COLO829 (cell line): ENCODE data around the gene MX1.
"Not testable (repeated sequence)": the region's sequence is repeated elsewhere in the genome, so short reads cannot be mapped to it uniquely, and the experiment has no call there.

Experiments
- DNase-seq: peaks from one replicate; pipeline ENCODE4 v3.0.0; 2012; ENCODE audit warnings: low spot score

Gene MX1

DNA sequence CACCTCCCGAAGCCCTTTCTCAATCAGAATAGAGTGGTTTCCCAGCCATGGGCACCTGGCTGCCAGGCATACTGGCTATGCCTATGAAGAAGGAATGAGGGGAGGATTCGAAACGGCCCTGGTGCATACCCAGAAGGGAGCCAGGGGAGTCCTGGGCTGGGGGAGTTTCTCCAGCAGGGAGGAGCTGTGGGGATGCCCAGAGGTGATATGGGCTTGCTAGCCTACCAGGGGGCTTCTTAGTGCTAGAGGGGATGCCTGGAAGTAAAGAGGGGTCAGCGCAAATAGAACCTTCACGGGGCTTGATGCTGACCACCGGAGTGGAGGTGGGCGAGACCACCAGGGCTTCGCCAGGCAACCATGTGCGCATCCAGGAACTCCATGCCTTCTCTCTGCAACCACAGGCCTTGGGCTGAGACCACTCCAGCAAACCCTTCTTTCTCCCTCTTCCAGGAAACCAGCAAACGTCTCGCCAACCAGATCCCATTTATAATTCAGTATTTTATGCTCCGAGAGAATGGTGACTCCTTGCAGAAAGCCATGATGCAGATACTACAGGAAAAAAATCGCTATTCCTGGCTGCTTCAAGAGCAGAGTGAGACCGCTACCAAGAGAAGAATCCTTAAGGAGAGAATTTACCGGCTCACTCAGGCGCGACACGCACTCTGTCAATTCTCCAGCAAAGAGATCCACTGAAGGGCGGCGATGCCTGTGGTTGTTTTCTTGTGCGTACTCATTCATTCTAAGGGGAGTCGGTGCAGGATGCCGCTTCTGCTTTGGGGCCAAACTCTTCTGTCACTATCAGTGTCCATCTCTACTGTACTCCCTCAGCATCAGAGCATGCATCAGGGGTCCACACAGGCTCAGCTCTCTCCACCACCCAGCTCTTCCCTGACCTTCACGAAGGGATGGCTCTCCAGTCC is 18.2 kb upstream of the MX1 start:
- DNase-seq = no peak

DNA sequence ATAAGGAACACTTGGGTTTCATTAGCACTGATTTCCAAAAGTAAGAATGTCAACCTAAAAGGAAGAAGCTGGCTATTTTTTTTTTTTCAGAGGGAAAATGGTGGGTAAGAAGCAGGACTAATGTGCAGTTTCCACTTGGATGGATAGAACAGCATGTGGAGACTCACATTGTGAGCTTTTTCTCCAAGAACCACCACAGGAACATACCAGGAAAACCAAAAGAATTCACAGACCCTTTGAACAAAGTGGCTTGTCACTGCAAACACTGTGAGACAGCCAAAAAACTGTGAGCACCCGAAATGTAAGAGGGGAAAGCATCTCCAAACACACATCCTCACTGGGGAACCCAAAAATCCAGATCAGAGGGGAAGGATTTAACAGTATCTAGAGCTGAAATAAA is 15.7 kb upstream of the MX1 start:
- DNase-seq = no peak

DNA sequence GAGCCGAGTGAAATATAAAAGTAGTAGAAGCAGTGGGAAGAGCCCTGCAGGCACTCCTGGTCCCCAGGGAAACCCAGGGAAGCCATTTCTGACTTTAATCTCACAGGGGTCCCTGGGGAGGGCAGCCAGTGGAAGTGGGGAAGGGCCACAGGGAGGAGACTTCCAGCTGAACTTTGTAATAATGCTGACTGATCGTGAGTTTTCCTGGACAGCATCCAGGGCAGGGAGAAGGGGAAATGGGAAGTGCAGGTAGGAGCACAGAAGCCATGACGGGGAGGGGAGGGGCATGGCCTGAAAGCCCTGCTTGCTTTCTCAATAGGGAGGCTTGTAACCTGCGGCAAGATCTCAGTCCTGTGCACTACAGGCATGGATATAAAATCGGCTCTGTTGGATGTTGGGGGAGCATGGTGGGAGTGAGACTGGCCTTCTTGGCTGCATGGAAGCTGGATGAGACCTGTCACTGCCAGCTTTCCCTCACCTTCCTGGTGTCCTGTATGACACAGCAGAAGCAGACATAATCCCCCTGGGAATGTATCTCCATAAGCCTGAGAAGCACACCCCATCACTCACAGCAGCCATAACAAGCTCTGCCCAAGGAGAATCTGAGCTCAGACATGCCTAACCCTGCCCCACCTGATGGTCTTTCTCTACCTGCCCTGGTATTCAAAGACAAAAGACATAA is 15.1 kb upstream of the MX1 start:
- DNase-seq = no peak

DNA sequence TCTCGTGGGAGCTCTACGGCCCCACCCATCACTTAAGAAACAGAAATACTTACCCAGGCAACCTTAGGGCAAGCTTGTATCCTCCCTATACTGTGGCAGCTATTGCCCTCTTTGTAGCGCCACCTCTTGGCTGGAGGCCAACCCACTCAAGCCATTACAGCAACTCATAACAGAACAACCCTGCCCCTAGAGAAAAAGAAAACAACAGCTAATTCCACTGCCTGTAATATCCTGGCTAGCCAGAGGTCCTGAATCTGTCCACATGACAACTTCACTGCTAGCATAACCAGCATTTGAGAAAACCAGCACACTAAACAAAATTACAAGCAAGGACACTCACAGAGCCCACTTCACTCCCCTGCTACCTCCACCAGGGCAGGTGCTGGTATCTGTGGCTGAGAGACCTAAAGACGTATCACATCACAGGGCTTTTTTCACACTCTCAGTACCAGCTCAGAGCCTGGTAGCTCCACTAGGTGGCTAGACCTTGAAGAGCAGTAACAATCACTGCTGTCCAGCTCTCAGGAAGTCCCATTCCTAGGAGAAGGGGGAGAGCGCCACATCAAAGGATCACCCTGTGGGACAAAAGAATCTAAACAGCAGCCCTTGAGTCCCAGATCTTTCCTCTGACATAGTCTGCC is 14.5 kb upstream of the MX1 start:
- no peak for DNase-seq

DNA sequence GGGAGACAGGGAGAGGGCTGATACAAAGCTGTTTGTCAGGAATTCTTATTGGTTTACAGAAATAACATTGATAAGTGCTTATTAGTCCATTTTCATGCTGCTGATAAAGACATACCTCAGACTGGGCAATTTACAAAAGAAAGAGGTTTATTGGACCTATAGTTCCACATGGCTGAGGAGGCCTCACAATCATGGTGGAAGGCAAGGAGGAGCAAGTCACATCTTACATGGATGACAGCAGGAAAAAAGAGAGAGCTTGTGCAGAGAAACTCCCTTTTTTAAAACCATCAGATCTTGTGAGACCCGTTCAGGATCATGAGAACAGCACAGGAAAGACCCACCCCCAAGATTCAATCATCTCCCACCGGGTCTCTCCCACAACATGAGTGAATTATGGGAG is 8.5 kb upstream of the MX1 start:
- DNase-seq = not testable (repeated sequence)

DNA sequence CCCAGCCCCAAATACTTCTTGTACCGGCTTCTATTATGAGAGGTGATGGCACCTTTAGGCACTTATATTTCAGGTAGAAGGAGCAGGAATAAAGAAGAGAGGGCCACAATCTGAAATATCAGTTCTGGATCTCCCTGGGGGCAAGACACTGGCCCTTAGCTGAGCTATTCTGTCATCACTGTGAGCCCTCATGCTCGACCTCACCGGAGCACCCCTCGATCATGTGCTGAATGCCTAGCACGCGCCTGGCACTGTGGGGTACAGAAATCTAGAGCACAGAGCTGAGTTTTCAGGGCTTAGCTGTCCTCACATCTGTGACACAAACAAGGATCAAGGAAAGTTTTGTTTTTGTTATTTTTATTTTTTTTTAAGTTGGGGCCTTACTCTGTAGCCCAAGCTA is 7.6 kb upstream of the MX1 start:
- DNase-seq = no peak

DNA sequence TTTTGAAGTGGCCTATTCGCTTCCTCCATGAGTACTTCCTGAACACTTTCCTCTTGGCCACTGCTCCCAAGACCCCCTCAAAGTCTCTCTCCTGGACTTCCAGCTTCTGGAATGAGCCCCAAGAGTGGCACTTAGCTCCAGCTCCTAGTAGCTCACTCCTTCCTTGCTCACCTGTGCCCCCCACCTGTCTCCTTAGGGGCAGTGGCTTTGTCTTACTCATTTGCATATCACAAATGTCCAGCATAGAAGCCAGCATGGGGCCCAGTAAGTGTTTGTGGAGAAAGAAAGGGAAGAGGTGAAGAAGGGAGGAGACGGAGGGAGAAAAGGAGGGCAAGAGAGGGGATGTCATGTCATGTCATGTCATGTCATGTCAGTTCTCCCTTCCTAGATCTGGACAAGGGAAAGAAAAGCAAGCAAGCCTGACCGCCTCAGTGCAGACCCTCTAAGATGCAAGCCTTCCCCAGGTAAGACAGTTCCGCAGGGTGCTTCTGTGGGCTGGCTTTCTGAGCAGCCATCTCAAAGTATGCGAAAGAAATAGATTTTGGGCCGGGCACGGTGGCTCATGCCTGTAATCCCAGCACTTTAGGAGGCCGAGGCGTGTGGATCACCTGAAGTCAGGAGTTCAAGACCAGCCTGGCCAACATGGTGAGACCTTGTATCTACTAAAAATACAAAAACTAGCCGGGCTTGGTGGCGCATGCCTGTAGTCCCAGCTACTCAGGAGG is 6.9 kb upstream of the MX1 start:
- no peak for DNase-seq

DNA sequence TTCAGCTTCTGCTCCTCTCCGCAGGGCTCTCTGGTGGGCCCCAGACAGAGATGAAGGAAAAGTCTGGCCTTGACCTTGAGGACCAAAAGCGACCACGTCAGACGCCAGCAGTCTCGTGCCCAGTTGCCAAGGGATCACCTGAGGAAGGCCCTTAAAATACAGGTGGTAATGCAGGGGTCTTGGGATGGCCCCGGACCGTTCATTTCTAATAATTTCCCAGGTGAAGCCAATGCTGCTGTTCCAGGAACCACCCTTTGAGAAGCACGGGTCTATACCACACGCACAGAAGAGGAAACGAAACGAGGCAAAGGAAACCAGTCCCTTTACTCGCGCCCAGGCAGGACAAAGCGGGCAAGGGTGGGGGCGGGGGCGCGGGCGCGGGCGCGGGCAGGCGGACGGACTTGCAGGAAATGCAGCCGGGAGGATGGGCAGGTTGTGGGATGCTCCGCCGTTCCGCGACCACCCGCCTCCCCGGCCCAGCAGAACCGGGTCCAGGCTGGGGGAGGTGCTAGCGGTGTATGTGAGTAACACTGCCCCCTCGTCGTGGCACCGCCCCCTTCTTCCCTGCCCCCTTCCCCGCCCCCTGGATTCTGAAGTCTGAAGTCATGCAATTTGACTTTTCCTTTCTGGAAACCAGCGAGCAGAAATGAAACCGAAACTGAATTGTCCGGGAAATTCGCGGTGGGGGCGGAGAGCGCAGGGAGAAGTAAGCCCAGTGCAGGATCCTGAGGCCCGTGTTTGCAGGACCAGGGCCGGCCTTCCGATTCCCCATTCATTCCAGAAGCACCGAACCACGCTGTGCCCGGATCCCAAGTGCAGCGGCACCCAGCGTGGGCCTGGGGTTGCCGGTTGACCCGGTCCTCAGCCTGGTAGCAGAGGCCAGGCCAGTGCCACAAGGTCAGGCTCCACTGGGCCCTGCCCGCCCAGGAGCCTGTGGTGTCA is 5.8 kb upstream of the MX1 start:
- DNase-seq = peak; percentile 84

DNA sequence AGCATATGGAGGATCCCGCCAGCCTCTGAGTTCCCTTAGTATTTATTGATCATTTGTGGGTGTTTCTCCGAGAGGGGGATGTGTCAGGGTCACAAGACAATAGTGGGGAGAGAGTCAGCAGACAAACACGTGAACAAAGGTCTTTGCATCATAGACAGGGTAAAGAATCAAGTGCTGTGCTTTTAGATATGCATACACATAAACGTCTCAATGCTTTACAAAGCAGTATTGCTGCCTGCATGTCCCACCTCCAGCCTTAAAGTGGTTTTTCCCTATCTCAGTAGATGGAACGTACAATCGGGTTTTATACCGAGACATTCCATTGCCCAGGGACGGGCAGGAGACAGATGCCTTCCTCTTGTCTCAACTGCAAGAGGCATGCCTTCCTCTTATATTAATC is 5.0 kb upstream of the MX1 start:
- not testable (repeated sequence) for DNase-seq

DNA sequence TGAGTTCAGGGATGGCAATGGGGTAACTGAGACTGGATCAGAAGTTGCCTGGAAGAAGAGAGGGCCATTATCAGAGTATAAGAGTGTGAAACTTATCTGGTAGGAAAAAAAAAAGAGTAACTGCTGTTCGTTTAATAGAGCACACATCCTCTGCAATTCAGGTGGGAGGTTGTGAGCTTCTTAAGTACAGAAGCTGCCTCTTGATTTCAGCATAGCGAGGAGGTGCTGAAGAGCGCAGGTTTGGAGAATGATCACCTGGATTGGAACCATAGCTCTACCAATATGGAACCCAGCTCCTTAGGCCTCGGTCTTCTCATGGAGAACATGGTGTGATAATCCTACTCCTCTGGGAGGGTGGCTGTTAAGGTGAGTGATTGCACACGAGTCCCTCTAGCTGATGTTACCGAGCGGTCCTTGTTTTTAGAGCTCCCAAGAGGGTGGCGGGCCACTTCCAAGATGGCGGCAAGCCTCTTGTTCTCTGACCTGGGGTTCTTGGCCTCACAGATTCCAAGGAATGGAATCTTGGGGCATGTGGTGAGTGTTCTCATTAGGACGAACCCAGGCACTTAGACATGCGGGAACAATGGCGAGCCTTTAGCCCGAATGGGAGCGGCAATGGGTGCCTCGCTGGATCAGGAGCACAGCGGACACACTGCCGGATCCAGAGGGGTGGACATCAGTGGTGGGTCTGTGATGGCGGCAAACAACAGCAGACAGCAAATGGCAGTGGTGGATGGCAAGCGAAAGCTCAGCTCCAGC is 3.3 kb upstream of the MX1 start:
- DNase-seq = no peak

DNA sequence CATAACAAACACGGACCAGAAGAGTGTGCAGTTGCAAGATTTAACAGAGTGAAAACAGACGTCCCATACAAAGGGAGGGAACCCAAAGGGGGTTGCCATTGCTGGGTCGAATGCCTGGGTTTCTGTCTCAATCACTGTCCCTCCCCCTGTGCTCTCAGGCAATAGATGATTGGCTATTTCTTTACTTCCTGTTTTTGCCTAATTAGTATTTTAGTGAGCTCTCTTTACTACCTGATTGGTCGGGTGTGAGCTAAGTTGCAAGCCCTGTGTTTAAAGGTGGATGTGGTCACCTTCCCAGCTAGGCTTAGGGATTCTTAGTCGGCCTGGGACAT is 2.8 kb upstream of the MX1 start:
- not testable (repeated sequence) for DNase-seq

DNA sequence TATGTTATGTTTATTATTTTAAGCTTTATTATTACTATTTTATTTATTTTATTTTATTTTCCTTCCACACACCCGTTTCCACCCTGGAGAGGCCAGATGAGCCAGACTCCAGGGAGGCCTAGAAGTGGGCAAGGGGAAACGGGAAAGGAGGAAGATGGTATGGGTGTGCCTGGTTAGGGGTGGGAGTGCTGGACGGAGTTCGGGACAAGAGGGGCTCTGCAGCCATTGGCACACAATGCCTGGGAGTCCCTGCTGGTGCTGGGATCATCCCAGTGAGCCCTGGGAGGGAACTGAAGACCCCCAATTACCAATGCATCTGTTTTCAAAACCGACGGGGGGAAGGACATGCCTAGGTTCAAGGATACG is 468 bp upstream of the MX1 start:
- no peak for DNase-seq

DNA sequence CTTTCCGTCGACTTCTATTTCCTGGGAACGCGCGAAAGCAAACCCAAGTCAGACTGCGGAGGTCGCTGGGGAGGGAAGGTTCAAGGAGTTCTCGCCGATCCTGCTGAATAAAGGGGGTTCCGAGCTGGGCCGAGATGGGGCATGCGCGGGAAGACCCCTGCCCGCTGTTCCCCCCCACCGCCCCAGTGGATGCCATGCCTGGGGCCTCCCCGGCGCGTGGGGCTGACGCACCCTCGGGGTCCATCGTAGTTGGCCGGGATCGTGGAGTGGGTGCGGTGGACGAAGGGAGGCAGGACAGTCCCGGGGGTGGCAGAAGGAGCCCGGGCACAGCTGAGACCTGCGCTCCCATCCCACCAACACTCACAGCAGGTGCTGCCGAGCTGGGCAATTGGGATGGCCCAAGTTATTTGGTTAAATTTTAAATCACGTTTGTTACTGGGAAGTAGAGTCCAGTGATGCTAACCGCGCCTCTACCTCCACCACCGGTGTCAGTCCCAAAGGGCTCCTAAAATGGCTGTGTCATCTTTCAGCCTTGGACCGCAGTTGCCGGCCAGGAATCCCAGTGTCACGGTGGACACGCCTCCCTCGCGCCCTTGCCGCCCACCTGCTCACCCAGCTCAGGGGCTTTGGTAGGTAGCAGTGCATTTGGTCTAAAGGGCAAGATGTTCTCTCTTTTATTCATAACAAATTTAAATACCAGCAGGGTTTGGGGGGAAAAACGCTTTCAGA is 801 bp downstream of the MX1 start:
- DNase-seq = no peak

DNA sequence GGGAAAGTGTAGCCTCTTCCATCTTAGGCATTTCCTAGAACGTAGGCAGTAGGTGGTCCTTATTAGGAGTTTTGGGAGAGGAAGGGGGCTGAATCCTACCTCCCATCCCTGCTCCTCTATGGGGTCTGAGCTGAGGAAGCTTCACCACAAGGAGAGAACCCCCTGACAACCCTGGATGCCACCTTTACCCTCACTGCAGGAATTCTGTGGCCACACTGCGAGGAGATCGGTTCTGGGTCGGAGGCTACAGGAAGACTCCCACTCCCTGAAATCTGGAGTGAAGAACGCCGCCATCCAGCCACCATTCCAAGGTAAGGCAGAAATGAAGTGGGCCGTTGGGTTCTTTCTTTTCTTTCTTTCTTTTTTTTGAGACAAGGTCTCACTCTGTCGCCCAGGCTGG is 1.5 kb downstream of the MX1 start:
- DNase-seq = no peak

DNA sequence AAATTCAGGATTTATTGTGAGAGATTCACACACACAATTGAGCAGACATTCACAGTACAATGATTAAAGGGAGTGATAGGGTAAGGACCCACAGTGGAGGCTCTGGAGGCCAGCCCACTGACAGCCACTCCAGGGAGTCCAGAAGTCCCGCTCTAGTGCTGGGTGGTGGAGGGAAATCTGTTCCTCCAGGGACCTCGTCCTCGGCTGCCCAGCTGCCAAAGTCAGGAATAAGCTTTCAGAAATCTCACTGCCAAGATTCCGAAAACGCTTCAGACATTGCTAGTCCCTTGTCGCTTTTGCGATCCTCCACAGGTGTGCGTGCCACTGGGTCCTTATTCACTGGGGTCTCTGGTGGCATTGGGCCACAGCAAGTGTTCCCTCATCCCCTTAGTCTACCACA is 2.3 kb downstream of the MX1 start:
- no peak for DNase-seq

DNA sequence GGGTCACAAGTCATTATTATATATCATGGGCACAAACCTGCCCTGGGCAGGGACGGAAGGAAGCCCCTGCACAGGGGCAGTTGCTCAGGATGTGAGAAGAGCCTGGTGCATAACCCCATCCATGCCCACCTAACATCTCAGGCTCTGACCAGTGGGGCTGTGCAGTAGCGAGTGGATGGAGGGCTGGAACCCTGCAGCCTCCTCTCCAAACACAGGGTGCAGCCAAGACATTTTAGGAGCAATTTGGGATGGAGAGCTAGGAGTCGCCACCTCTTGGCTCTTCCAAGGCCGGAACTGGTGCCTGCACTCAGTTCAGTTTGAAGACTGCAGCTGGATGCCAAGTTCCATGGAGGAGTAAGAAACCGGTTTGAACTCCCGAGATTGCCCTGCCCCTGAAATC is 2.8 kb downstream of the MX1 start:
- DNase-seq = no peak

DNA sequence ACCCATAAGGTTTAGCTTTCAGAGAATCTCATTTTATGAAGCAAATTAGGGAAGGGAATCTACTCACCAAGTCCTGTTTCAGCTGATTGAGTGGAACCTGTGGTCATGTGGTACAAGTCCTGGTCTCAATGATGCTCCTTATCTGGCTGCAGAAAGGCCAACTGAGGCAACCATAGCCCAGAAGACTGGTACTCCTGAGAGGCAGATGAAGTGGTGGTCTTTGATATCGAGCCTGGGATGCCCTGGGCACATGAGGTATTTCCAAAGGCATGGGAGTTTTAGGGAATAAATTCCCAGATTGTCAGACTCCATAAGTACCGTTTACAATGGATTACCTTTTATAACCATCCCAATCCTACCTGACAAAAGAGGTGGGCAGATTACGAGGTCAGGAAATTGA is 3.3 kb downstream of the MX1 start:
- no peak for DNase-seq

DNA sequence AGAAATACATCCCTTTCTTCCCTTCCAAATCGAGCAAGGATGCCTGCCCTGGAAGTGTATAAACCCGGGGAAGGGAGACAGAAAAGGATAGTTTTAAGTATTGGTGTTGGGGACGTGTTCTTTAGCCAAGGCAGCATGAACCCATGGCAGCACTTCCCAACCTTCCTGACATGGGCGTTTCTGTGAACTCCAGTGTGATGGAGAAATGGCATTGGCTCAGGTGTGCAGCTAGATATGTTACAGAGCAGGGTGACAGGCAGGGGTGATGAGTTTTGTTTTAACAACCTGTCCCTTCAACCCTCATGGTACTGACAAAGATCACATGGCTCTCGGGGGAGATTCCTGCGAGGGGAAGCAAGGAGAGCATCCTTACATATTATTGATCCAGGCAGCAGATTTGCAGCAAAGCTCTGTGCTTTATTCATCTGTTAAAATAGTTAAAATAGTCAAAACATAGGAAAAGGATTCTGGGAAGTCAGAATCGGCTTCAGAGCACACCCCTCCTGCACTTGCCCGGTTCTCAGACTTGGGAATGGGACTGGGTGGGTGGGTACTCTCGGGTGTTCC is 4.0 kb downstream of the MX1 start:
- DNase-seq = no peak

DNA sequence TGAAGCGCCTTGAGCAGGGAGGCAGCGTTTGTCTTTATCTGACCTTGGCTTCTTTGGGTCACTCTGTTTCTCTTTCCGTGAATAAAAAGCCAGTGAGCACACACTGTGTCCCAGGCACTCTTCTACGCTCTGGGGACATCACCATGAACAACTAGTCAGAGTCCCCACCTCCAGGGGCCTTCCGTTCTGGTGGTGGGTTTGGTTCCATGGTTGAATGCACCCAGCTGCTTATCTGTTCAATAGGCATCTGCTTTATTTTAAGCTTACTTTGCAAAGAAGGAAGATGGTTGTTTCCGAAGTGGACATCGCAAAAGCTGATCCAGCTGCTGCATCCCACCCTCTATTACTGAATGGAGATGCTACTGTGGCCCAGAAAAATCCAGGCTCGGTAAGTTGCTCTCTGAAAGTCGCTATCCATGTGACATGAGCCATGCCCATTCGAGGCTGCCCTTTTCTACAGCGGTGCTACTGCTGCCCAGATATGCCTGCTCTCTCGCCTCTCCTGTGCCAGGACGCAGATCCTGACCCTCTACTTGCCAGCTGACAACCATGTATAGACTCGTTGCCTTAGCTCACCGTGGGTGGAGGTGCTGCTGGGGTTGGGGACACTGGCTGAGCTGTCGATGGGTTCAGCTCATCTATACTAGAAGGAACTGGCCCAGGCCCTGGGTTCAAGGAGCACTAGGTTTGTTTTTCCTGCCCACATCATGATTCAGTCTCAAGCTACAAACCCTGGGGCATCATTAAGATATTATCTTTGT is 5.9 kb downstream of the MX1 start:
- no peak for DNase-seq
